Natural killer cell (primary cell): Measurements from ENCODE around the gene ALOXE3. TPM values are rescaled to one million over a fixed set of nuclear protein-coding genes. Genes with fewer than 3 reads are reported as not detected.

Source experiments
- ATAC-seq, 3 donors: fragments of 150-1000 bp in 2 of 3; fragments of 200-7000 bp in 1 of 3; cut with Tn5 transposase; 1 replicate in 1 of 3; 2 replicates in 2 of 3; pipeline ENCODE4 v1.10.0; 2021; ENCODE audit warnings: mild to moderate bottlenecking in 2 of 3, moderate library complexity in 2 of 3
- DNase-seq, 2 donors: peaks; one replicate each; pipeline versions ENCODE4 v3.0.0 to v3.0.0-alpha.2; 2013 to 2021; ENCODE audit warnings: mixed read lengths in 1 of 2
- H3K27ac ChIP-seq: one replicate; pipeline ENCODE4 v1.5.1; 2013; ENCODE audit warnings: mild to moderate bottlenecking, low read length
- H3K27me3 ChIP-seq: one replicate; pipeline ENCODE4 v1.6.1; 2013; ENCODE audit warnings: low read length; ENCODE audit not compliant: control insufficient read depth, insufficient read depth
- H3K36me3 ChIP-seq: one replicate; pipeline ENCODE4 v1.6.1; 2013; ENCODE audit warnings: low read length; ENCODE audit not compliant: control insufficient read depth, insufficient read depth
- H3K4me1 ChIP-seq: one replicate; pipeline ENCODE4 v1.6.1; 2013; ENCODE audit warnings: low read length; ENCODE audit not compliant: control insufficient read depth, insufficient read depth
- H3K4me3 ChIP-seq: one replicate; pipeline ENCODE4 v1.5.1; 2013; ENCODE audit warnings: low read length
- H3K9me3 ChIP-seq: one replicate; pipeline ENCODE4 v1.6.1; 2013; ENCODE audit warnings: low read length; ENCODE audit not compliant: control insufficient read depth, insufficient read depth
- H3K27ac Mint-ChIP-seq, 2 donors: one replicate each; pipeline ENCODE4 v1.8.0; 2022; ENCODE audit warnings: mild to moderate bottlenecking in 2 of 2, mixed read lengths in 2 of 2, moderate library complexity in 1 of 2
- H3K27me3 Mint-ChIP-seq, 2 donors: one replicate each; pipeline ENCODE4 v1.8.0; 2022; ENCODE audit warnings: low read depth in 2 of 2, mixed read lengths in 2 of 2
- H3K36me3 Mint-ChIP-seq: one replicate; pipeline ENCODE4 v1.8.0; 2022; ENCODE audit warnings: mixed read lengths
- H3K4me1 Mint-ChIP-seq, 2 donors: one replicate each; pipeline ENCODE4 v1.8.0; 2022; ENCODE audit warnings: mixed read lengths in 2 of 2
- H3K4me3 Mint-ChIP-seq: one replicate; pipeline ENCODE4 v1.8.0; 2022; ENCODE audit warnings: mild to moderate bottlenecking, moderate library complexity, mixed read lengths
- H3K9me3 Mint-ChIP-seq, 2 donors: one replicate each; pipeline ENCODE4 v1.8.0; 2022; ENCODE audit warnings: mixed read lengths in 2 of 2
- WGBS: methylation state at CpG from one replicate; pipeline ENCODE4 v1.1.7; 2013; ENCODE audit warnings: missing lambda C conversion rate; ENCODE audit not compliant: insufficient coverage; 5-methylcytosine and 5-hydroxymethylcytosine counted together
- intact Hi-C: fragments of 100-400 bp; cut with micrococcal nuclease; formaldehyde crosslinking; loops from one replicate; pipeline ENCODE4 v1.14.2; 2022
- total RNA-seq, 4 donors: library from RNA; stranded (reverse); fragments of 120-200 nt in 1 of 4; gene quantifications; one replicate each; pipeline versions ENCODE4 v1.2.3 to v1.2.4, GENCODE V29; 2013 to 2022
- TF ChIP-seq, protein P1 (sequence below): fragments of 200-600 bp; IDR thresholded peaks from one replicate; pipeline ENCODE4 v1.8.0; 2022; ENCODE audit warnings: antibody characterized with exemption

The ALOXE3 gene
- total RNA-seq, 3 donors from 2014 or later (not counting 1 experiment from before 2014, with no cell fraction given): not detected

DNA sequence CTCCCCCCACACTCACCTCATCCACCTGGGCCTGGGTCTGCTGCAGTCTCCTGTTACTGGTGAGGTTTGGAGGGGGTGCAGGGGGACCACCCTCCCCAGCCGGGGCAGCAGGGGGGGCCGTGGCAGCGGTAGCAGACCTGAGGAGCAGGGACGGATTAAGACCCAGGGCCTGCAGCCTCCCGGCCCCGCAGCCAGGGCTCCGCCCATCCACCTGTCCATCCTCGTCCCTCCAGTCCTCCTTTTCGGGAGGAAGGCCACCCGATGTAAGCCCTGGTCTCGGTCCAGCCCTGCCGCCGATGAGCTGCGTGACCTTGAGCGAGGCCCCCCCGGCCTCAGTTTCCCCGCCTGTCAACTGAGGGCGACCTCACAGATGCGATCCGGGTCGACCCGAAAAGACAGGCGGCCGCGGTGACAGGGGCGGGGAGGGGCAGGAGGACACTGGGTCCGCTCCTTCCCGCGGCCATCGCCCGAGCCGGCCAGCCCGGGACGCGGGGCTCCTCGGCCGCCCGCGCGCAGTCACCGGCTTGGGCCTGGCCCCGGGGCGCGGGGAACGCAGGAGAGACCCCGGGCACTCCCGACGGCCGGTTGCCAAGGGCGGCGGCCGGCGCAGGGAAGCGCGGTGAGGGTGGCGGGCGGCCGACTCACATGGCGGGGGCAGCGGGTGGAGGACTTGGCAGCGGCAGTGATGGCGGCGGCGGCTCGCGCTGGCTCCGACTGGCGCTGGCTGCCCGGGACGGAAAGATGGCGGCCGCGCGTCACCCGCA, 44.1 kb upstream of the ALOXE3 start, which contains the start of gene VAMP2:
Gene VAMP2 (minus strand): TSS at position 716 of the 764 bp plus-strand sequence. CDS start 69 bp downstream, at position 647.
- peak within 1 kb of the TSS; percentile 91 for H3K4me3 Mint-ChIP-seq
- DNase-seq: peak; percentile 92
- no peaks in the 10 kb centered on the region for H3K27me3 ChIP-seq
- intact Hi-C loops: no loop called here
- H3K27ac ChIP-seq: peak within 1 kb of the TSS; percentile 100
- no peaks in the 10 kb centered on the region for H3K9me3 ChIP-seq
- WGBS: under 1% methylated on average over 75 of the region's 75 CpGs
- peak within 1 kb of the TSS; percentile 100 for H3K4me3 ChIP-seq
- H3K4me1 Mint-ChIP-seq: peaks cover 47 to 65% of the 10 kb centered on the region in 2 donors
- H3K36me3 Mint-ChIP-seq: no peaks in the 10 kb centered on the region
- H3K27me3 Mint-ChIP-seq: no peaks in the 10 kb centered on the region
- peaks cover 72% of the 10 kb centered on the region for H3K4me1 ChIP-seq
- H3K9me3 Mint-ChIP-seq: no peaks in the 10 kb centered on the region
- peaks cover 28% of the 10 kb centered on the region for H3K36me3 ChIP-seq
- H3K27ac Mint-ChIP-seq: no peak within 1 kb of the TSS
- TF ChIP-seq, protein P1, sequence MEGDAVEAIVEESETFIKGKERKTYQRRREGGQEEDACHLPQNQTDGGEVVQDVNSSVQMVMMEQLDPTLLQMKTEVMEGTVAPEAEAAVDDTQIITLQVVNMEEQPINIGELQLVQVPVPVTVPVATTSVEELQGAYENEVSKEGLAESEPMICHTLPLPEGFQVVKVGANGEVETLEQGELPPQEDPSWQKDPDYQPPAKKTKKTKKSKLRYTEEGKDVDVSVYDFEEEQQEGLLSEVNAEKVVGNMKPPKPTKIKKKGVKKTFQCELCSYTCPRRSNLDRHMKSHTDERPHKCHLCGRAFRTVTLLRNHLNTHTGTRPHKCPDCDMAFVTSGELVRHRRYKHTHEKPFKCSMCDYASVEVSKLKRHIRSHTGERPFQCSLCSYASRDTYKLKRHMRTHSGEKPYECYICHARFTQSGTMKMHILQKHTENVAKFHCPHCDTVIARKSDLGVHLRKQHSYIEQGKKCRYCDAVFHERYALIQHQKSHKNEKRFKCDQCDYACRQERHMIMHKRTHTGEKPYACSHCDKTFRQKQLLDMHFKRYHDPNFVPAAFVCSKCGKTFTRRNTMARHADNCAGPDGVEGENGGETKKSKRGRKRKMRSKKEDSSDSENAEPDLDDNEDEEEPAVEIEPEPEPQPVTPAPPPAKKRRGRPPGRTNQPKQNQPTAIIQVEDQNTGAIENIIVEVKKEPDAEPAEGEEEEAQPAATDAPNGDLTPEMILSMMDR: no peak
- ATAC-seq: peak; percentile 57 to 80 (median 76)

DNA sequence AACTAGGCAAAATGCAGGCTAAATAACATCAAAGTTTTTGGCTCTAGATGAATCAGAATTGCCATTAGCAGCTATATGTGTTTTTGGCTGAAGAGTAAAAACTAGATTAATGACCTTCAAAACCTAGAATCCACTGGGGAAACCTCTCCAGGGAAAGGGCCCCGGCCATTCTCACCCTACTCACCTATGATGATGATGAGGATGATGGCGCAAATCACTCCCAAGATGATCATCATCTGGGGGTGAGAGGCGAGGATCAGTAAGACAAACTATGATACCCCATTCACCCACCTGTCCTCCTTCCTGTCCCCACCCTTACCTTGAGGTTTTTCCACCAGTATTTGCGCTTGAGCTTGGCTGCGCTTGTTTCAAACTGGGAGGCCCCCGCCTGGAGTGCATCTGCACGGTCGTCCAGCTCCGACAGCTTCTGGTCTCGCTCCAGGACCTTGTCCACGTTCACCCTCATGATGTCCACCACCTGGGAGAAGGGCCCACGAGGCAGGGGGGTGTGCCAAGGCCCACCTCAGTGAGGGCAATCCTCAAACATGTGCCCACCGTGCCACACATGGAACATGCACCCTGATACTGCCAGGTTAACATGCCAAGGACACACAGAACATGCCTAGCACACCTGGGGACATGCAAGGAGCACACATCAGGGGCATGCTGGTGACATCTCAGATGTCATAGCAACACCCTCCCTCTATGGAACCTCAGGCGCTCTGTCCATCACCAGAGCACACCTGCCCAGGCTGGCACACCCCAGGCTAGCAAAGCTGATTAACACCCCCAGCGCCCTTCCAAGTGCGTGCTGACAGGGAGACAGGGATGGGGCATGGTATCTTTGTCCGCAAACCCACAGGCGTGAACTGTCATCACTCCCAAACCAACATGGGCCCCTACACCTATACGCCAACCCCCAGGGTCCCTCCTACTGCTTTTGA, 43.2 kb upstream of the ALOXE3 start:
- Mint-ChIP-seq H3K4me3 (peak overlapping the region; percentile 82), H3K36me3 (no peaks in the 10 kb centered on the region), H3K9me3 (no peaks in the 10 kb centered on the region), H3K27ac (no peak overlapping the region), H3K27me3 (no peaks in the 10 kb centered on the region), H3K4me1 (peaks cover 47 to 65% of the 10 kb centered on the region in 2 donors)
- H3K9me3 ChIP-seq: no peaks in the 10 kb centered on the region
- peak overlapping the region; percentile 100 for H3K27ac ChIP-seq
- TF ChIP-seq, protein P1: no peak
- peaks cover 80% of the 10 kb centered on the region for H3K4me1 ChIP-seq
- WGBS: 67% methylated on average over 19 of the region's 19 CpGs
- ATAC-seq (no peak), DNase-seq (peak in 1 of 2 donors; percentile 45)
- intact Hi-C loops: no loop called here
- H3K27me3 ChIP-seq: no peaks in the 10 kb centered on the region
- H3K4me3 ChIP-seq: peak overlapping the region; percentile 100
- H3K36me3 ChIP-seq: peaks cover 28% of the 10 kb centered on the region

DNA sequence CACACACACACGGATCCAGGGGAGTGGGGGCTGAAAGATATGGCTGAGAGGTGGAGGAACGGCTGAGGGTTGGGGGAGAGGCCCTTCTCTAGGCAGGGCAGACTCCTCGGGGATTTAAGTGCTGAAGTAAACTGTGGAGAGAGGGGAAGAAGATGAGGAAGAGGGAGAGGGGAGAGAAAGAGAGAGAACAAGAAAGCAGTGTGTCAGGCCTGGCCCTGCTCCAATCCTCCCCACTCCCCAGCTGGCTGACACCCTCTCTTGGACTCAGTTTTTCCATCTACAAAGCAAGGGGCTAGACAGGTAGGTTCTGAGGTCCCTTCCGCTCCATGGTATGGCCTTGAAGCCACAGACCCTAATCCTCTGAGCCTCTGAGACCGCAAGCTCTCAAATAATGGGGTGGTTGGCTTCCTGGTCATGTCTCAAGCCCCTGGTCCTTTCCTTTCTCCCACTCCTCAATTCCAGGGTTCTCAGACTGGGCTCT, 42.5 kb upstream of the ALOXE3 start:
- H3K4me3 Mint-ChIP-seq: peak overlapping the region; percentile 82
- H3K27ac Mint-ChIP-seq: no peak overlapping the region
- Histone ChIP-seq H3K27ac (peak overlapping the region; percentile 100), H3K9me3 (no peaks in the 10 kb centered on the region), H3K4me1 (peaks cover 83% of the 10 kb centered on the region), H3K4me3 (no peak overlapping the region), H3K27me3 (no peaks in the 10 kb centered on the region), H3K36me3 (peaks cover 28% of the 10 kb centered on the region)
- no peaks in the 10 kb centered on the region for H3K27me3 Mint-ChIP-seq
- ATAC-seq (no peak), DNase-seq (peak in 1 of 2 donors; percentile 27)
- H3K4me1 Mint-ChIP-seq: peaks cover 47 to 65% of the 10 kb centered on the region in 2 donors
- WGBS: 78% methylated on average over 5 of the region's 5 CpGs
- no peaks in the 10 kb centered on the region for H3K36me3 Mint-ChIP-seq
- no peaks in the 10 kb centered on the region for H3K9me3 Mint-ChIP-seq
- intact Hi-C loops: no loop called here
- TF ChIP-seq, protein P1: no peak
